GM21390 (cell line): ENCODE measurements around the gene SORCS1.
"Not testable (repeated sequence)": the region's sequence is repeated elsewhere in the genome, so short reads cannot be mapped to it uniquely, and the experiment has no call there.

Experiments
- ATAC-seq: cut with Tn5 transposase; IDR thresholded peaks from one replicate; pipeline ENCODE4 v1.9.1; 2021; ENCODE audit not compliant: unreplicated experiment

The SORCS1 gene

GRCh38 chr10:106952033-106952432, 212.5 kb downstream of the SORCS1 start:
- no peak for ATAC-seq

GRCh38 chr10:106949680-106950478, 214.6 kb downstream of the SORCS1 start:
- no peak for ATAC-seq

GRCh38 chr10:106947643-106948042, 216.9 kb downstream of the SORCS1 start:
- ATAC-seq: peak; percentile 65

- ATAC-seq: no peak
These were observed 222.4 kb downstream of the SORCS1 start for GRCh38 chr10:106942035-106942662.

- ATAC-seq: no peak
These were observed 223.0 kb downstream of the SORCS1 start for GRCh38 chr10:106941297-106942034.

GRCh38 chr10:106938513-106938912, 226.0 kb downstream of the SORCS1 start:
- no peak for ATAC-seq

GRCh38 chr10:106935978-106936451, 228.5 kb downstream of the SORCS1 start:
- peak; percentile 74 for ATAC-seq

GRCh38 chr10:106931853-106932249, 232.7 kb downstream of the SORCS1 start:
- no peak for ATAC-seq

- peak; percentile 62 for ATAC-seq
These were observed 233.2 kb downstream of the SORCS1 start for GRCh38 chr10:106931159-106931852.

GRCh38 chr10:106930751-106931150, 233.8 kb downstream of the SORCS1 start:
- no peak for ATAC-seq

- ATAC-seq: no peak
These were observed 235.1 kb downstream of the SORCS1 start for GRCh38 chr10:106929291-106929895.

GRCh38 chr10:106928151-106928550, 236.4 kb downstream of the SORCS1 start:
- ATAC-seq: not testable (repeated sequence)

GRCh38 chr10:106925191-106925590, 239.3 kb downstream of the SORCS1 start:
- no peak for ATAC-seq

GRCh38 chr10:106920538-106920937, 244.0 kb downstream of the SORCS1 start:
- ATAC-seq: no peak

GRCh38 chr10:106919871-106920282, 244.6 kb downstream of the SORCS1 start:
- peak; percentile 79 for ATAC-seq

- ATAC-seq: no peak
These were observed 247.0 kb downstream of the SORCS1 start for GRCh38 chr10:106917452-106918055.

GRCh38 chr10:106914016-106914415, 250.5 kb downstream of the SORCS1 start:
- ATAC-seq: no peak

- ATAC-seq: no peak
These were observed 251.2 kb downstream of the SORCS1 start for GRCh38 chr10:106913348-106913747.

GRCh38 chr10:106911096-106911495, 253.4 kb downstream of the SORCS1 start:
- ATAC-seq: no peak

- ATAC-seq: no peak
These were observed 253.8 kb downstream of the SORCS1 start for GRCh38 chr10:106910666-106911065.
